Stimulated activated memory B cell treated with anti-CD40 and anti-IgM and Interleukin-4, amounts not matched to agents 10 μg/mL and 1 μg/mL and 100 μg/mL, for 72 hours (primary cell): ENCODE measurements around the gene TEX9.
A peak's percentile ranks its signal among the peaks of the same experiment; 100 is the strongest.
"Not testable (repeated sequence)": the region's sequence is repeated elsewhere in the genome, so short reads cannot be mapped to it uniquely, and the experiment has no call there.

Experiments
- ATAC-seq: fragments of 150-1000 bp; cut with Tn5 transposase; 2 replicates; pipeline ENCODE4 v1.10.0; 2021
- H3K27ac Mint-ChIP-seq: one replicate; pipeline ENCODE4 v1.8.0; 2022; ENCODE audit warnings: mild to moderate bottlenecking, mixed read lengths
- H3K27me3 Mint-ChIP-seq: one replicate; pipeline ENCODE4 v1.8.0; 2022; ENCODE audit warnings: mixed read lengths
- H3K36me3 Mint-ChIP-seq: one replicate; pipeline ENCODE4 v1.8.0; 2022; ENCODE audit warnings: mixed read lengths
- H3K4me1 Mint-ChIP-seq: one replicate; pipeline ENCODE4 v1.8.0; 2022; ENCODE audit warnings: mixed read lengths
- H3K4me3 Mint-ChIP-seq: one replicate; pipeline ENCODE4 v1.8.0; 2022; ENCODE audit warnings: mild to moderate bottlenecking, moderate library complexity, mixed read lengths
- H3K9me3 Mint-ChIP-seq: one replicate; pipeline ENCODE4 v1.8.0; 2022; ENCODE audit warnings: mixed read lengths

TEX9 gene

GRCh38 chr15:56351353-56351752, 13.9 kb upstream of the TEX9 start:
- Mint-ChIP-seq H3K27me3 (no peaks in the 10 kb centered on the region), H3K27ac (no peak overlapping the region), H3K4me3 (no peak overlapping the region), H3K4me1 (peaks cover 3% of the 10 kb centered on the region), H3K9me3 (no peaks in the 10 kb centered on the region), H3K36me3 (no peaks in the 10 kb centered on the region)
- no peak for ATAC-seq

- Mint-ChIP-seq H3K4me3 (no peak overlapping the region), H3K27me3 (no peaks in the 10 kb centered on the region), H3K36me3 (no peaks in the 10 kb centered on the region), H3K4me1 (peaks cover 10% of the 10 kb centered on the region), H3K27ac (no peak overlapping the region), H3K9me3 (no peaks in the 10 kb centered on the region)
- no peak for ATAC-seq
These were observed 13.2 kb upstream of the TEX9 start for GRCh38 chr15:56351957-56352506.

DNA sequence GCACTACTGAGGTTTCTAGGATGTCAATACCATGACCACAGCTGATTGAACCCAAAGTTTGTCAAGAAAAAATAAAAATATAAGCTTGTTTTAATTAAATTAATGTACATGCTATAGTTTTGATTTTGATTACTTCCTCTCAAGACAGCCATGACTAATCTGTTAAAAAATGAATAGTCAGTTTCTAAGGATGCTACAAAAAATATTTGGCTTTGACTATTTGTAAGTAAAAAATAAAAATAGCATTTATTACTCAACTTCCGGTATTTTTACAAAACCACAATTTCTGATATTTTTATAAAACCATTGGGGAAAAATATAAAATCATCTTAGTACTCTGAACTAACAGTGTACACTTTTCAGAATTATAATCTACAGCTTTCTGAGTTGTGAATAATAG, 12.1 kb upstream of the TEX9 start:
- H3K27me3 Mint-ChIP-seq, result no peaks in the 10 kb centered on the region
- no peaks in the 10 kb centered on the region for H3K36me3 Mint-ChIP-seq
- H3K4me3 Mint-ChIP-seq, result no peak overlapping the region
- peaks cover 17% of the 10 kb centered on the region for H3K4me1 Mint-ChIP-seq
- no peak for ATAC-seq
- no peak overlapping the region for H3K27ac Mint-ChIP-seq
- H3K9me3 Mint-ChIP-seq, result no peaks in the 10 kb centered on the region

DNA sequence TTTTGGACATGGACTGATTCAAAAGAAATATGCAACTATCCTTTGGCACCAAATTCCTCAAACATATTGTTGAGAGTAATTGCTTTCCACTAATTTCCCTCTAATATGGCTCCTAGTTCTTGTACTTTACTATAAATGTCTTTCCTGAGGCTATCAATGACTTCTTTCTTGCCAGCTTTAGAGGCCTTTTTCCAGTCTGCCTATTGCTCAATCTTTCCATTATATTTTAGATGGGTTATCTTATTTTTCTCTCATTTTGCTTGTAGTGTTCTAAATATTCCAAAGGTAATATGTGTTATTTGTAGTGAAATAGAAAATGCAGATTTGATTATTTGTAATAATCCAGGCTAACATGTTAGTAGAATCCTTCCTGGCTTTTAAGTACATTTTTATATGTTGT, 11.5 kb upstream of the TEX9 start:
- H3K4me3 Mint-ChIP-seq, result no peak overlapping the region
- H3K27ac Mint-ChIP-seq, result no peak overlapping the region
- no peak for ATAC-seq

GRCh38 chr15:56356616-56357015, 8.6 kb upstream of the TEX9 start:
- peak; percentile 76 for ATAC-seq
- no peaks in the 10 kb centered on the region for H3K9me3 Mint-ChIP-seq
- no peaks in the 10 kb centered on the region for H3K27me3 Mint-ChIP-seq
- H3K4me1 Mint-ChIP-seq, result peaks cover 17% of the 10 kb centered on the region
- no peak overlapping the region for H3K4me3 Mint-ChIP-seq
- H3K27ac Mint-ChIP-seq, result peak overlapping the region; percentile 67
- no peaks in the 10 kb centered on the region for H3K36me3 Mint-ChIP-seq

More for the DNA sequence above, 11.5 kb upstream of the TEX9 start:
- Mint-ChIP-seq H3K9me3 (no peaks in the 10 kb centered on the region), H3K36me3 (no peaks in the 10 kb centered on the region), H3K4me1 (peaks cover 17% of the 10 kb centered on the region), H3K27me3 (no peaks in the 10 kb centered on the region)

- Mint-ChIP-seq H3K27me3 (no peaks in the 10 kb centered on the region), H3K4me1 (peaks cover 17% of the 10 kb centered on the region), H3K36me3 (no peaks in the 10 kb centered on the region), H3K4me3 (no peak overlapping the region), H3K9me3 (peaks cover 4% of the 10 kb centered on the region), H3K27ac (no peak overlapping the region)
- ATAC-seq, result no peak
These were observed 6.6 kb upstream of the TEX9 start for GRCh38 chr15:56358604-56359003.

- Mint-ChIP-seq H3K27ac (no peak overlapping the region), H3K4me3 (no peak overlapping the region), H3K36me3 (no peaks in the 10 kb centered on the region), H3K27me3 (no peaks in the 10 kb centered on the region), H3K9me3 (peaks cover 4% of the 10 kb centered on the region), H3K4me1 (peaks cover 16% of the 10 kb centered on the region)
- ATAC-seq, result no peak
These were observed 3.2 kb upstream of the TEX9 start for GRCh38 chr15:56361987-56362386.

- peak overlapping the region; percentile 93 for H3K4me3 Mint-ChIP-seq
- peaks cover 4% of the 10 kb centered on the region for H3K9me3 Mint-ChIP-seq
- H3K27me3 Mint-ChIP-seq, result no peaks in the 10 kb centered on the region
- no peak for ATAC-seq
- H3K36me3 Mint-ChIP-seq, result no peaks in the 10 kb centered on the region
- peaks cover 31% of the 10 kb centered on the region for H3K4me1 Mint-ChIP-seq
- H3K27ac Mint-ChIP-seq, result peak overlapping the region; percentile 82
These were observed 985 bp downstream of the TEX9 start for GRCh38 chr15:56366211-56366610.

DNA sequence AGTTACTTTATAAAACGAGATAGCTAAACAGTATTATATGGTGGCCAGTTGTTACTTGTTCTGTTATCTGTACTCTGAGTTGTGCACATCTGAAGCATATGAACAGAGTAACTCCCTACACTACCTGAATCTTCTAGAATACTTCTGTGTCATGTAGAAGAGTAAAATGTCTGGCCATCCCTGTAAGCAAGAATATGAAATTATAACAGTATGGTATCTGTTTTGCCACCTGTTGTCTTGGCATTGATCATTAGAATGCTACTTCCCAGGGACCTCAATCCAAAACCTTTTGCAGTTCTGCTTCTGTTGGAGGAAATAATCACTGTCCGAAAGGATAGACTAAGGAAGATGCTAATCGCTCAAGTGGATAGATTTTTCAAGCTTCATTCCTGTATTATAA, 1.9 kb downstream of the TEX9 start:
- Mint-ChIP-seq H3K4me1 (peaks cover 40% of the 10 kb centered on the region), H3K36me3 (no peaks in the 10 kb centered on the region), H3K9me3 (peaks cover 3% of the 10 kb centered on the region), H3K4me3 (peak overlapping the region; percentile 93), H3K27ac (peak overlapping the region; percentile 82), H3K27me3 (no peaks in the 10 kb centered on the region)
- no peak for ATAC-seq

DNA sequence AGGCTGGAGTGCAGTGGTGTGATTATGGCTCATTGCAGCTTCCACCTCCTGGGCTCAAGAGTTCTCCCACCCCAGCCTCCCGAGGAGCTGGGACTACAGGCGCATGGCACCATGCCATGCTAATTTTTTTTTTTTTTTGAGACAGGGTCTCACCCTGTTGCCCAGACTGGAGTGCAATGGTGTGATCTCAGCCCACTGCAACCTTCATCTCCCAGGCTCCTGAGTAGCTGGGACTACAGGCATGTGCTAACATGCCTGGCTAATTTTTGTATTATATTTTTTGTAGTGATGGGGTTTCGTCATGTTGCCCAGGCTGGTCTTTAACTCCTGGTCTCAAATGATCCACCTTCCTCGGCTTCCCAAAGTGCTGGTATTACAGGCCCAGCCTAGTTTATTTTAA, 4.0 kb downstream of the TEX9 start:
- no peaks in the 10 kb centered on the region for H3K27me3 Mint-ChIP-seq
- H3K9me3 Mint-ChIP-seq, result no peaks in the 10 kb centered on the region
- peak overlapping the region; percentile 82 for H3K27ac Mint-ChIP-seq
- no peak for ATAC-seq
- peak overlapping the region; percentile 57 for H3K4me3 Mint-ChIP-seq
- no peaks in the 10 kb centered on the region for H3K36me3 Mint-ChIP-seq
- H3K4me1 Mint-ChIP-seq, result peaks cover 51% of the 10 kb centered on the region

DNA sequence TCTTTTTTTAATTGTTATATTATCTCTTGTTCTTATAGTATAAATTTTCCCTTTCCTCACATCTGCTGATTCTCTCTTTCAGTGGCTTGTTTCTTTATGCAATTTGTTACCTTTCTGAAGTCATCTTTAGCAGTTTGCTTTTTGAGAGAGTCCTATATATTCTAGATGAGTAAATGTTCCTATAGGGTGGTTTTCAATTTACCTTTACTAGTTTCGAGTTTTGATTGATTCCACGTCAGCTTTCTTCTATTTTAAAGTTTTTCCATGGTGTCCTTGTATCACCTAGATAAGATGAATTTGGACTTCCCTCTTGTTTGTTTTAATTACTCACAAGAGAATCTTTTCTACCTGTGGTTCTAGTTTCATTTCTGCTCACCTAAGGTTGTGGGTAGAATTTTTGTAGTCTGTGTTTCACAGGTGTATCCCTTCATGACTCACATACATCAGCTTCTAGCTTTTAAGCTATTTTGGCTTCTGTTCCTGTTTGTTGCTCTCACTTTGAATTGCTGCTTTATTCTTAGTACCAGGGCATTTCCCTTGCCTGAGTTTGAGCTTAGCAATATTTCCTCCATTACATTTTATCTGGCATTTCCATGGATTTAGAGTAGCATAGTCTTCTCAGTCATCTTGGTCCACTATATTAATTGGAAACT, 6.4 kb downstream of the TEX9 start:
- ATAC-seq, result peak; percentile 98
- H3K4me3 Mint-ChIP-seq, result peak overlapping the region; percentile 62
- peaks cover 43% of the 10 kb centered on the region for H3K4me1 Mint-ChIP-seq
- H3K9me3 Mint-ChIP-seq, result no peaks in the 10 kb centered on the region
- H3K27ac Mint-ChIP-seq, result peak overlapping the region; percentile 82
- no peaks in the 10 kb centered on the region for H3K27me3 Mint-ChIP-seq
- H3K36me3 Mint-ChIP-seq, result peaks cover 19% of the 10 kb centered on the region

GRCh38 chr15:56374693-56375092, 9.5 kb downstream of the TEX9 start:
- H3K4me1 Mint-ChIP-seq, result peaks cover 63% of the 10 kb centered on the region

GRCh38 chr15:56377822-56378221, 12.6 kb downstream of the TEX9 start:
- ATAC-seq, H3K27ac Mint-ChIP-seq, H3K27me3 Mint-ChIP-seq, H3K4me3 Mint-ChIP-seq: not testable (repeated sequence)
- Mint-ChIP-seq H3K36me3 (peaks cover 72% of the 10 kb centered on the region), H3K4me1 (peaks cover 57% of the 10 kb centered on the region), H3K9me3 (peaks cover 20% of the 10 kb centered on the region)

More at GRCh38 chr15:56374693-56375092, 9.5 kb downstream of the TEX9 start:
- not testable (repeated sequence) for ATAC-seq, H3K27me3 Mint-ChIP-seq, H3K27ac Mint-ChIP-seq, H3K9me3 Mint-ChIP-seq, H3K4me3 Mint-ChIP-seq
- H3K36me3 Mint-ChIP-seq, result peaks cover 49% of the 10 kb centered on the region

- no peak for ATAC-seq
- no peaks in the 10 kb centered on the region for H3K27me3 Mint-ChIP-seq
- H3K36me3 Mint-ChIP-seq, result peaks cover 64% of the 10 kb centered on the region
- peaks cover 44% of the 10 kb centered on the region for H3K4me1 Mint-ChIP-seq
- H3K27ac Mint-ChIP-seq, result no peak overlapping the region
- H3K9me3 Mint-ChIP-seq, result peaks cover 20% of the 10 kb centered on the region
- H3K4me3 Mint-ChIP-seq, result no peak overlapping the region
These were observed 17.8 kb downstream of the TEX9 start for GRCh38 chr15:56383010-56383409.

DNA sequence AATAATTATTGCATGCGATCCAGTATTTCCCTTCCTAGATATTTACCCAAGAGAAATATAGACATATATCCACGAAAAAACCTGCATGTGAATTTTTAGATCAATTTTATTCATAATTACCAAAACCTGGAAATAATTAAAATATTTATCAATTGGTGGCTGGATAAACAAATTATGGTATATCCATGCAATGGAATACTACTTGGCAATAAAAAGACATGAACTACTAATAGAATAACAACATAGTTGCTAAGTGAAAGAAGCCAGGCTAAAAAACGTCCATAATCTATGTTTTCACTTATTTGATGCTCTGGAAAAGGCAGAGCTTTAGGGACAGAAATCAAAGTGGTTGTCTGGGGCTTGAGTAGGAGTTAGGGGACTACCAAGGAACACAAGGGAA, 20.7 kb downstream of the TEX9 start:
- Mint-ChIP-seq H3K4me3 (no peak overlapping the region), H3K36me3 (peaks cover 40% of the 10 kb centered on the region), H3K27me3 (no peaks in the 10 kb centered on the region), H3K27ac (no peak overlapping the region), H3K9me3 (peaks cover 2% of the 10 kb centered on the region), H3K4me1 (peaks cover 24% of the 10 kb centered on the region)
- ATAC-seq, result no peak

DNA sequence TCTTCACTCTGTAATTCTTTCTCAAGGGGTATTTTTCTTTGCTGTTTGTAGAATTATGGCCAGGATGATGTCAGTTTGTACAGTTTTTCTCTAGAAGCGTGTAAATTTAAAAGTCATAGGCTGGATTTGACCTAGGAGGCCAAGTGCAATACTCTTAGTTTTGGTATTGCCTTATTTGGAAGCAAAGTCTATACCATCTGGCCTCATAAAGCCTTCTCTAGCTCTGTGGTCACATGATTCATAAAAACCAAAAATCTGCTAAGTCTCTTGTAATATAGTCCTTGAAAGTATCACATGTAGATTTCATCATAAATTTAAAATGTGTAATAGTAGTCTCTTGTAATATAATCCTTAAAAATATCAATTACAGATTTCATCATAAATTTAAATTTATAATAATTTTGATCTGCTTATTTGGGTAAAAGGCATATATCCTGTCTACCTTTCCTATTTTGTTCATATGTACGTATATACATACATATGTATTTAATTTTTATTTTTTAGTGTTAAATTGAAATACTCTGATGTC, 25.6 kb downstream of the TEX9 start:
- Mint-ChIP-seq H3K4me3 (no peak overlapping the region), H3K9me3 (no peaks in the 10 kb centered on the region), H3K27ac (no peak overlapping the region), H3K4me1 (peaks cover 5% of the 10 kb centered on the region), H3K27me3 (no peaks in the 10 kb centered on the region), H3K36me3 (peaks cover 24% of the 10 kb centered on the region)
- ATAC-seq, result no peak
